ENCODE results near the gene LRRC15. TPM values are rescaled to one million over a fixed set of nuclear protein-coding genes. Genes with fewer than 3 reads are reported as not detected.

Gene LRRC15
- total RNA-seq, 1 experiment from 2014 or later: 0.28 TPM

GRCh38 chr3:194343561-194343893, 26.0 kb downstream of the LRRC15 start:
- Histone ChIP-seq H3K36me3 (ENCODE audit: control insufficient read depth, insufficient read depth, low read length) (no peaks in the 10 kb centered on the region), H3K4me3 (ENCODE audit: low read depth in 2 of 2, low read length in 2 of 2) (no peak overlapping the region), H3K9me3 (ENCODE audit: control insufficient read depth, insufficient read depth, low read depth, low read length) (no peaks in the 10 kb centered on the region), H3K27me3 (ENCODE audit: control insufficient read depth, insufficient read depth, low read length) (no peaks in the 10 kb centered on the region), H3K27ac (ENCODE audit: low read length) (no peak overlapping the region), H3K4me1 (ENCODE audit: control insufficient read depth, insufficient read depth, low read length) (no peaks in the 10 kb centered on the region)
- POLR2A ChIA-PET: no interaction called here
- no TSS peak for BruUV-seq (replicated peaks)
- ATAC-seq (no peak), DNase-seq (ENCODE audit: low read depth, low spot score) (no peak)
- CTCF ChIA-PET: interaction anchor here (0.6 to 1.9 kb wide), 6 partner anchors 8 to 152 kb away, joined by 3 to 10 read pairs (median 4); no protein-coding TSS in a partner anchor
- intact Hi-C loops (cut with micrococcal nuclease; ENCODE audit: unreplicated experiment): loop anchor here (10.0 kb wide), 1 partner anchor 251 kb away; no protein-coding TSS in a partner anchor
- TF ChIP-seq CTCF (IDR thresholded peaks at IDR 0.05) (0 out of 2 replicates have a peak, but pooled peaks have one; percentile 45), TCF7L2 (IDR thresholded peaks at IDR 0.05; ENCODE audit: low read depth, low read length) (no peak)
- in situ Hi-C loops (cut with HindIII; ENCODE audit: low pct_unique_long_range_greater_than_20kb, low sequenced_read_pairs): no loop called here

- TF ChIP-seq POLR2AphosphoS5 (IDR thresholded peaks at IDR 0.05; ENCODE audit: low read depth, low read length) (no peak), CTCF (IDR thresholded peaks at IDR 0.05) (no peak), SIN3A (IDR thresholded peaks at IDR 0.05; ENCODE audit: borderline replicate concordance, insufficient read depth, low read depth, low read length) (no peak), REST (IDR thresholded peaks at IDR 0.05; ENCODE audit: insufficient read depth in 1 of 2, low read depth in 2 of 2, low read length in 1 of 2) (no peak), TCF7L2 (IDR thresholded peaks at IDR 0.05; ENCODE audit: low read depth, low read length) (no peak)
- intact Hi-C loops (cut with micrococcal nuclease; ENCODE audit: unreplicated experiment): loop anchor here (10.0 kb wide), 1 partner anchor 252 kb away; no protein-coding TSS in a partner anchor
- in situ Hi-C loops (cut with HindIII; ENCODE audit: low pct_unique_long_range_greater_than_20kb, low sequenced_read_pairs): no loop called here
Measured at GRCh38 chr3:194342861-194343560, 26.5 kb downstream of the LRRC15 start.

More at GRCh38 chr3:194342861-194343560, 26.5 kb downstream of the LRRC15 start:
- DNase-seq (ENCODE audit: low read depth, low spot score) (no peak), ATAC-seq (no peak)
- Histone ChIP-seq H3K4me3 (ENCODE audit: low read depth in 2 of 2, low read length in 2 of 2) (no peak overlapping the region), H3K27me3 (ENCODE audit: control insufficient read depth, insufficient read depth, low read length) (no peaks in the 10 kb centered on the region), H3K9me3 (ENCODE audit: control insufficient read depth, insufficient read depth, low read depth, low read length) (no peaks in the 10 kb centered on the region), H3K36me3 (ENCODE audit: control insufficient read depth, insufficient read depth, low read length) (no peaks in the 10 kb centered on the region), H3K4me1 (ENCODE audit: control insufficient read depth, insufficient read depth, low read length) (no peaks in the 10 kb centered on the region), H3K27ac (ENCODE audit: low read length) (no peak overlapping the region)
- POLR2A ChIA-PET: interaction anchor here (0.8 kb wide), 1 partner anchor 624 kb away, joined by 3 read pairs; no protein-coding TSS in a partner anchor
- CTCF ChIA-PET: interaction anchor here (0.6 to 1.9 kb wide), 5 partner anchors 7 to 153 kb away, joined by 3 to 10 read pairs (median 3); no protein-coding TSS in a partner anchor
- no TSS peak for BruUV-seq (replicated peaks)
